SK-N-MC (cell line): ENCODE results near the gene ICAM2.
A peak's percentile ranks its signal among the peaks of the same experiment; 100 is the strongest.

Source experiments
- DNase-seq: peaks from one replicate; pipeline ENCODE4 v3.0.0-alpha.2; 2011; ENCODE audit warnings: low read depth, low spot score
- H3K27ac ChIP-seq: fragments of 200-600 bp; sonication (generic); 2 replicates; pipeline ENCODE4 v1.5.1; 2016; ENCODE audit warnings: mixed run types
- H3K36me3 ChIP-seq: fragments of 200-600 bp; sonication (generic); 2 replicates; pipeline ENCODE4 v1.6.1; 2017; ENCODE audit warnings: antibody characterized with exemption, low read length, mixed read lengths; ENCODE audit not compliant: insufficient read depth
- H3K4me3 ChIP-seq: fragments of 200-600 bp; sonication (generic); 2 replicates; pipeline ENCODE4 v1.5.1; 2016
- H3K9ac ChIP-seq: fragments of 200-600 bp; sonication (generic); 2 replicates; pipeline ENCODE4 v1.8.0; 2017; ENCODE audit warnings: mixed run types, mixed read lengths; ENCODE audit not compliant: insufficient read length
- H3K9me3 ChIP-seq: fragments of 200-600 bp; sonication (generic); 2 replicates; pipeline ENCODE4 v1.6.1; 2017; ENCODE audit warnings: low read depth, mild to moderate bottlenecking, antibody characterized with exemption, low read length, moderate library complexity, mixed read lengths
- EZH2 ChIP-seq: fragments of 200-600 bp; sonication (generic); IDR thresholded peaks from one replicate; pipeline ENCODE4 v1.6.1; 2017; ENCODE audit warnings: antibody characterized with exemption
- FOXP2 ChIP-seq: optimal IDR thresholded peaks from 2 replicates; pipeline ENCODE3; 2011; ENCODE audit warnings: mild to moderate bottlenecking, moderate library complexity; ENCODE audit not compliant: insufficient read depth; ENCODE audit errors: extremely low read length, control extremely low read depth
- POLR2AphosphoS5 ChIP-seq: IDR thresholded peaks from 2 replicates; pipeline ENCODE4 v1.6.1; 2012; ENCODE audit warnings: mild to moderate bottlenecking, low read depth, low read length, borderline replicate concordance

ICAM2 gene

GRCh38 chr17:64003526-64004121 lies 16.8 kb downstream of the ICAM2 start:
- H3K9me3 ChIP-seq: no peaks in the 10 kb centered on the region
- no peak for DNase-seq
- H3K27ac ChIP-seq: no peak overlapping the region
- H3K36me3 ChIP-seq: no peaks in the 10 kb centered on the region
- H3K4me3 ChIP-seq: no peak overlapping the region
- no peak overlapping the region for H3K9ac ChIP-seq
- no peak for TF ChIP-seq POLR2AphosphoS5
- no peak for TF ChIP-seq EZH2
- no peak for TF ChIP-seq FOXP2

GRCh38 chr17:64002658-64003525 lies 17.5 kb downstream of the ICAM2 start:
- DNase-seq: no peak
- TF ChIP-seq FOXP2: no peak
- TF ChIP-seq EZH2: no peak
- no peak for TF ChIP-seq POLR2AphosphoS5
- Histone ChIP-seq H3K27ac (no peak overlapping the region), H3K9me3 (no peaks in the 10 kb centered on the region), H3K36me3 (no peaks in the 10 kb centered on the region), H3K9ac (no peak overlapping the region), H3K4me3 (no peak overlapping the region)

- Histone ChIP-seq H3K9me3 (no peaks in the 10 kb centered on the region), H3K36me3 (no peaks in the 10 kb centered on the region), H3K9ac (no peak overlapping the region), H3K27ac (no peak overlapping the region), H3K4me3 (no peak overlapping the region)
- no peak for TF ChIP-seq EZH2
- no peak for TF ChIP-seq FOXP2
- no peak for TF ChIP-seq POLR2AphosphoS5
- no peak for DNase-seq
Measured at GRCh38 chr17:64001763-64002529, 18.5 kb downstream of the ICAM2 start.

- DNase-seq: no peak
- H3K27ac ChIP-seq: no peak overlapping the region
- H3K36me3 ChIP-seq: no peaks in the 10 kb centered on the region
- no peak for TF ChIP-seq POLR2AphosphoS5
- TF ChIP-seq FOXP2: no peak
- TF ChIP-seq EZH2: no peak
- no peak overlapping the region for H3K9ac ChIP-seq
- no peak overlapping the region for H3K4me3 ChIP-seq
- no peaks in the 10 kb centered on the region for H3K9me3 ChIP-seq
Measured at GRCh38 chr17:64001091-64001579, 19.3 kb downstream of the ICAM2 start.

GRCh38 chr17:63999680-64000531 lies 20.5 kb downstream of the ICAM2 start:
- no peaks in the 10 kb centered on the region for H3K36me3 ChIP-seq
- DNase-seq: no peak
- no peak overlapping the region for H3K9ac ChIP-seq
- H3K4me3 ChIP-seq: no peak overlapping the region
- H3K9me3 ChIP-seq: no peaks in the 10 kb centered on the region
- TF ChIP-seq FOXP2: no peak
- no peak for TF ChIP-seq POLR2AphosphoS5
- no peak for TF ChIP-seq EZH2
- no peak overlapping the region for H3K27ac ChIP-seq

- Histone ChIP-seq H3K9me3 (no peaks in the 10 kb centered on the region), H3K4me3 (peak overlapping the region; percentile 89), H3K27ac (no peak overlapping the region), H3K36me3 (no peaks in the 10 kb centered on the region), H3K9ac (no peak overlapping the region)
- TF ChIP-seq EZH2: no peak
- TF ChIP-seq FOXP2: no peak
- TF ChIP-seq POLR2AphosphoS5: no peak
- no peak for DNase-seq
Measured at GRCh38 chr17:63998721-63999679, 21.4 kb downstream of the ICAM2 start.
